ENCODE results near the gene ACAD8.

DNA sequence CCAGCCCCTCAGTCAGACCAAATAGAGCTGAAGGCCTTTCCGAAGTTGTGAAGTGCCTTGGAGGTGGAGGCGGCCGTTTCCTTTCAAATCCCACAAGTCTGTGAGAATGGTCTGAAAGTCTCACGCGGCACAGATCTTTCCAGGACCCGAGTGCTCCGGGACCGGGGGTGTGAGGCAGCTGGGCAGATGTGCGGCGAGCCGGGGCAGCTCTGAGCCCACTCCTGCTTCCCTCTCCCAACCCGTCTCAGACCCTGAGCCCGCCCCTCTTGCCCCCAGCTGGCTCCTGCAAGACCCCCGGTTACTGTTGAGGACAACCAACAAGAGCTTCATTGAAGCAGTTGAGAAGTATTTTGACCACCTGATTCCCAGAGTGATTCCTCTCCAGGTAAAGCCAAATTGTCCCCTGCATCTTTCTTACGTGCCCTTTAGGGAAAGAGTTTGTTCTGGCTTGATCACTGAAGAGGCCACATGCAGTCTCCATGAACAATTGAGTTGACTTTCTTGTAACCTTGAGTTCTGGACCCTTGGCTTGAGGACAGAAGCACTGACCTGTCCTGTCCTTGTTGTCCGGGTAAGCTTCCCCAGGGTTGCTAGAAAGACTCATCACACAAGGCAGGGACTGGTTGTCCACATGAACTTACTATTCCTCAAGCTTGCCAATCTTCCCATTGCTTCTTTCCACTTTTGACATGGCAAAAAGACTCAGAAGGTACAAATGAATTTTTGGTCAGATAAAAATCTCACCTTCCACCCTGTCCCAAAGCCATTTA, 30.3 kb downstream of the ACAD8 start:
- TF ChIP-seq POLR2AphosphoS5 (IDR thresholded peaks at IDR 0.05) (no peak), EP300 (IDR thresholded peaks at IDR 0.05) (no peak)
- TF ChIP-seq, protein P1, sequence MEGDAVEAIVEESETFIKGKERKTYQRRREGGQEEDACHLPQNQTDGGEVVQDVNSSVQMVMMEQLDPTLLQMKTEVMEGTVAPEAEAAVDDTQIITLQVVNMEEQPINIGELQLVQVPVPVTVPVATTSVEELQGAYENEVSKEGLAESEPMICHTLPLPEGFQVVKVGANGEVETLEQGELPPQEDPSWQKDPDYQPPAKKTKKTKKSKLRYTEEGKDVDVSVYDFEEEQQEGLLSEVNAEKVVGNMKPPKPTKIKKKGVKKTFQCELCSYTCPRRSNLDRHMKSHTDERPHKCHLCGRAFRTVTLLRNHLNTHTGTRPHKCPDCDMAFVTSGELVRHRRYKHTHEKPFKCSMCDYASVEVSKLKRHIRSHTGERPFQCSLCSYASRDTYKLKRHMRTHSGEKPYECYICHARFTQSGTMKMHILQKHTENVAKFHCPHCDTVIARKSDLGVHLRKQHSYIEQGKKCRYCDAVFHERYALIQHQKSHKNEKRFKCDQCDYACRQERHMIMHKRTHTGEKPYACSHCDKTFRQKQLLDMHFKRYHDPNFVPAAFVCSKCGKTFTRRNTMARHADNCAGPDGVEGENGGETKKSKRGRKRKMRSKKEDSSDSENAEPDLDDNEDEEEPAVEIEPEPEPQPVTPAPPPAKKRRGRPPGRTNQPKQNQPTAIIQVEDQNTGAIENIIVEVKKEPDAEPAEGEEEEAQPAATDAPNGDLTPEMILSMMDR (IDR thresholded peaks at IDR 0.05), result no peak

Measured in upper lobe of left lung (tissue), 4 donors.